OCI-LY3 (cell line): ENCODE data around the gene MFSD12.

ENCODE experiments used
- H2AFZ ChIP-seq: fragments of 200-600, 300-600 bp; shearing (Covaris generic); 2 replicates; pipeline ENCODE4 v1.6.0; 2014; ENCODE audit warnings: antibody characterized with exemption, low read depth, low read length
- H3K27ac ChIP-seq: fragments of 200-600, 300-600 bp; sonication (generic); 2 replicates; pipeline ENCODE4 v1.5.1; 2014; ENCODE audit warnings: mild to moderate bottlenecking, low read length, moderate library complexity, mixed read lengths
- H3K27me3 ChIP-seq: fragments of 200-600, 300-600 bp; sonication (generic); 2 replicates; pipeline ENCODE4 v1.6.1; 2014; ENCODE audit warnings: low read depth, low read length, mixed read lengths
- H3K36me3 ChIP-seq: fragments of 200-600, 300-600 bp; sonication (generic); replicated peaks from 2 replicates; pipeline ENCODE3; 2014; ENCODE audit warnings: low read depth, low read length, mixed read lengths
- H3K4me1 ChIP-seq: fragments of 300-600, 200-600 bp; sonication (generic); 2 replicates; pipeline ENCODE4 v1.6.1; 2014; ENCODE audit warnings: low read length, mixed read lengths
- H3K4me2 ChIP-seq: fragments of 200-600, 300-600 bp; sonication (generic); 2 replicates; pipeline ENCODE4 v1.6.1; 2014; ENCODE audit warnings: low read length, mixed read lengths
- H3K4me3 ChIP-seq: fragments of 300-600, 200-600 bp; sonication (generic); 2 replicates; pipeline ENCODE4 v1.5.1; 2014; ENCODE audit warnings: antibody characterized with exemption, mild to moderate bottlenecking, low read length, moderate library complexity
- H3K79me2 ChIP-seq: fragments of 300-600, 200-600 bp; shearing (Covaris generic); 2 replicates; pipeline ENCODE4 v1.6.1; 2014; ENCODE audit warnings: mild to moderate bottlenecking, low read length, mixed read lengths
- H3K9ac ChIP-seq: fragments of 300-600, 200-600 bp; shearing (Covaris generic); 2 replicates; pipeline ENCODE4 v1.6.0; 2014; ENCODE audit warnings: mild to moderate bottlenecking, low read length, moderate library complexity
- H3K9me3 ChIP-seq: fragments of 200-600, 300-600 bp; shearing (Covaris generic); 2 replicates; pipeline ENCODE4 v1.6.1; 2014; ENCODE audit warnings: low read length, mixed read lengths; ENCODE audit not compliant: insufficient read depth
- H4K20me1 ChIP-seq: fragments of 200-600, 300-600 bp; sonication (generic); 2 replicates; pipeline ENCODE4 v1.6.1; 2016; ENCODE audit warnings: low read length, mixed read lengths; ENCODE audit not compliant: insufficient read depth
- CTCF ChIP-seq: fragments of 200-600, 300-600 bp; sonication (generic); IDR thresholded peaks from 2 replicates; pipeline ENCODE4 v1.5.1; 2014; ENCODE audit warnings: antibody characterized with exemption, low read length, low read depth
- EZH2phosphoT487 ChIP-seq: fragments of 200-600 bp; shearing (Covaris generic); IDR thresholded peaks from 2 replicates; pipeline ENCODE4 v1.6.1; 2018; ENCODE audit warnings: antibody characterized with exemption, mixed run types, low read depth

Gene MFSD12

GRCh38 chr19:3575949-3576673 is 18.7 kb upstream of the MFSD12 start:
- H3K9me3 ChIP-seq: no peaks in the 10 kb centered on the region
- H3K9ac ChIP-seq: no peak overlapping the region
- no peak overlapping the region for H3K27ac ChIP-seq
- H3K4me1 ChIP-seq: peaks cover 10% of the 10 kb centered on the region
- TF ChIP-seq CTCF (no peak), EZH2phosphoT487 (no peak)
- H3K4me2 ChIP-seq: no peak overlapping the region
- H3K27me3 ChIP-seq: no peaks in the 10 kb centered on the region
- H3K36me3 ChIP-seq: peaks cover 11% of the 10 kb centered on the region
- H3K4me3 ChIP-seq: no peak overlapping the region
- peaks cover 8% of the 10 kb centered on the region; the same call in 1 of the 2 replicates for H3K79me2 ChIP-seq
- H2AFZ ChIP-seq: no peak overlapping the region
- H4K20me1 ChIP-seq: peaks cover 5% of the 10 kb centered on the region; the same call in 1 of the 2 replicates

GRCh38 chr19:3575260-3575741 is 17.9 kb upstream of the MFSD12 start:
- H3K79me2 ChIP-seq: peaks cover 8% of the 10 kb centered on the region; the same call in 1 of the 2 replicates
- TF ChIP-seq EZH2phosphoT487 (no peak), CTCF (peak; percentile 64)
- no peak overlapping the region for H3K4me3 ChIP-seq
- H3K4me2 ChIP-seq: no peak overlapping the region
- H3K36me3 ChIP-seq: peaks cover 11% of the 10 kb centered on the region
- H3K27ac ChIP-seq: no peak overlapping the region
- H3K27me3 ChIP-seq: no peaks in the 10 kb centered on the region
- no peak overlapping the region for H2AFZ ChIP-seq
- peaks cover 10% of the 10 kb centered on the region for H3K4me1 ChIP-seq
- no peak overlapping the region for H3K9ac ChIP-seq
- no peaks in the 10 kb centered on the region for H3K9me3 ChIP-seq
- peaks cover 5% of the 10 kb centered on the region; the same call in 1 of the 2 replicates for H4K20me1 ChIP-seq

GRCh38 chr19:3573858-3574637 is 16.7 kb upstream of the MFSD12 start:
- TF ChIP-seq CTCF: no peak
- no peak for TF ChIP-seq EZH2phosphoT487

GRCh38 chr19:3573162-3573857 is 15.9 kb upstream of the MFSD12 start:
- Histone ChIP-seq H3K9me3 (no peaks in the 10 kb centered on the region), H3K4me1 (peaks cover 10% of the 10 kb centered on the region), H2AFZ (no peak overlapping the region), H3K9ac (peak overlapping the region; percentile 69), H3K36me3 (peaks cover 11% of the 10 kb centered on the region), H4K20me1 (peaks cover 5% of the 10 kb centered on the region; the same call in 1 of the 2 replicates), H3K27ac (no peak overlapping the region), H3K79me2 (peaks cover 8% of the 10 kb centered on the region; the same call in 1 of the 2 replicates), H3K27me3 (no peaks in the 10 kb centered on the region), H3K4me3 (peak overlapping the region; percentile 91), H3K4me2 (peak overlapping the region; percentile 91)
- TF ChIP-seq CTCF (no peak), EZH2phosphoT487 (no peak)

More at GRCh38 chr19:3573858-3574637, 16.7 kb upstream of the MFSD12 start:
- Histone ChIP-seq H3K27me3 (no peaks in the 10 kb centered on the region), H3K79me2 (peaks cover 8% of the 10 kb centered on the region; the same call in 1 of the 2 replicates), H3K9ac (no peak overlapping the region), H2AFZ (no peak overlapping the region), H3K27ac (no peak overlapping the region), H3K9me3 (no peaks in the 10 kb centered on the region), H3K4me3 (peak overlapping the region; percentile 91), H3K36me3 (peaks cover 11% of the 10 kb centered on the region), H3K4me1 (peaks cover 10% of the 10 kb centered on the region), H3K4me2 (peak overlapping the region; percentile 91), H4K20me1 (peaks cover 5% of the 10 kb centered on the region; the same call in 1 of the 2 replicates)
